GM12878 (cell line): Measurements from ENCODE around the gene SKAP1. TPM values are rescaled to one million over a fixed set of nuclear protein-coding genes. Genes with fewer than 3 reads are reported as not detected.

Source experiments
- ATAC-seq: fragments of 200-7000 bp; cut with Tn5 transposase; 3 replicates; pipeline ENCODE4 v1.9.1; 2020; ENCODE audit warnings: mild to moderate bottlenecking, moderate library complexity
- BruUV-seq: library from RNA; stranded (reverse); fragments of 400-500 nt; replicated peaks from 2 replicates; lab custom pipeline; 2021; lab: Mats Ljungman, UMichigan
- CTCF ChIA-PET: fragments of 300-600 bp; sonication (Branson Sonifier 250); formaldehyde crosslinking; extraction: SDS; loops from one replicate; lab custom pipeline; 2021; ENCODE audit warnings: inconsistent platforms; lab: Yijun Ruan, JAX
- POLR2A ChIA-PET: fragments of 350-600 bp; formaldehyde crosslinking; extraction: SDS; loops from one replicate; lab custom pipeline; 2021; ENCODE audit warnings: inconsistent platforms; lab: Charles Lee
- RAD21 ChIA-PET: fragments of 300-600 bp; sonication (Branson Sonifier 250); formaldehyde crosslinking; loops from one replicate; lab custom pipeline; 2023; ENCODE audit warnings: antibody characterized with exemption; ENCODE audit not compliant: unreplicated experiment; lab: Charles Lee
- SMC1A ChIA-PET: fragments of 300-600 bp; sonication (Branson Sonifier 250); formaldehyde crosslinking; loops from one replicate; lab custom pipeline; 2023; ENCODE audit not compliant: unreplicated experiment, uncharacterized antibody; lab: Charles Lee
- DNase-seq: peaks from one replicate; pipeline ENCODE4 v3.0.0-alpha.2; 2011; ENCODE audit warnings: low read depth, low spot score
- FAIRE-seq: peaks from 3 replicates; lab custom pipeline; 2011; peaks lifted over from hg19 to GRCh38; lab: Jason Lieb, UNC
- H2AFZ ChIP-seq: 2 replicates; pipeline ENCODE4 v1.6.0; 2011; ENCODE audit warnings: low read depth, low read length, control low read depth; ENCODE audit not compliant: control insufficient read depth
- H3K27ac ChIP-seq: 2 replicates; pipeline ENCODE4 v1.5.1; 2011; ENCODE audit warnings: control low read depth; ENCODE audit not compliant: control insufficient read depth, insufficient read depth
- H3K27me3 ChIP-seq, 2 experiments: replicated peaks in 1 of 2; 2 replicates each; pipeline versions ENCODE4 v1.6.0 to v1.6.1; 2011; ENCODE audit warnings: low read length in 1 of 2; ENCODE audit not compliant: control insufficient read depth in 2 of 2, insufficient read depth in 2 of 2
- H3K36me3 ChIP-seq, 2 experiments: 2 replicates each; pipeline ENCODE4 v1.5.1; 2011; ENCODE audit warnings: low read length in 1 of 2; ENCODE audit not compliant: control insufficient read depth in 2 of 2, insufficient read depth in 2 of 2
- H3K4me1 ChIP-seq: 2 replicates; pipeline ENCODE4 v1.6.1; 2011; ENCODE audit warnings: mild to moderate bottlenecking, low read length, moderate library complexity, mixed read lengths; ENCODE audit not compliant: control insufficient read depth, insufficient read depth
- H3K4me2 ChIP-seq: 2 replicates; pipeline ENCODE4 v1.6.0; 2011; ENCODE audit warnings: control low read depth; ENCODE audit not compliant: control insufficient read depth, insufficient read depth
- H3K4me3 ChIP-seq: fragments of 200-600 bp; sonication (generic); 2 replicates; pipeline ENCODE4 v1.5.1; 2016
- H3K79me2 ChIP-seq: 2 replicates; pipeline ENCODE4 v1.6.0; 2011; ENCODE audit warnings: low read length; ENCODE audit not compliant: control insufficient read depth, insufficient read depth
- H3K9ac ChIP-seq: 2 replicates; pipeline ENCODE4 v1.8.0; 2011; ENCODE audit warnings: low read length, control low read depth, mixed read lengths; ENCODE audit not compliant: control insufficient read depth, insufficient read depth
- H3K9me3 ChIP-seq: replicated peaks from 3 replicates; pipeline ENCODE4 v1.5.1; 2011; ENCODE audit warnings: mild to moderate bottlenecking, low read length; ENCODE audit not compliant: control insufficient read depth, insufficient read depth
- H4K20me1 ChIP-seq: 2 replicates; pipeline ENCODE4 v1.6.0; 2011; ENCODE audit not compliant: control insufficient read depth, insufficient read depth
- BHLHE40 ChIP-seq, 2 experiments: fragments of 450-650 bp in 1 of 2; IDR thresholded peaks; 2 replicates each; pipeline ENCODE4 v1.6.1; 2011 to 2017; ENCODE audit warnings: low read depth in 2 of 2, borderline replicate concordance in 1 of 2, improper control_type of control experiment in 1 of 2, low read length in 1 of 2, mild to moderate bottlenecking in 1 of 2
- CBFB ChIP-seq: IDR thresholded peaks from 2 replicates; pipeline ENCODE4 v1.6.1; 2016; ENCODE audit warnings: antibody characterized with exemption, low read depth
- CREM ChIP-seq: IDR thresholded peaks from 2 replicates; pipeline ENCODE4 v1.6.1; 2014; ENCODE audit warnings: antibody characterized with exemption, low read depth
- FOXK2 ChIP-seq: fragments of 450-650 bp; IDR thresholded peaks from 2 replicates; pipeline ENCODE4 v1.6.1; 2017; ENCODE audit warnings: mild to moderate bottlenecking, moderate library complexity
- GABPA ChIP-seq: IDR thresholded peaks from 2 replicates; pipeline ENCODE4 v1.6.1; 2014; ENCODE audit warnings: antibody characterized with exemption, low read depth, mild to moderate bottlenecking, inconsistent platforms
- HDAC2 ChIP-seq: fragments of 200-600 bp; sonication (generic); IDR thresholded peaks from 2 replicates; pipeline ENCODE4 v1.6.1; 2017
- MTA2 ChIP-seq: fragments of 450-650 bp; IDR thresholded peaks from 2 replicates; pipeline ENCODE4 v1.6.1; 2016; ENCODE audit warnings: low read depth, mild to moderate bottlenecking, moderate library complexity
- PAX5 ChIP-seq: IDR thresholded peaks from 2 replicates; pipeline ENCODE4 v1.6.1; 2011; ENCODE audit warnings: low read depth, low read length, borderline replicate concordance
- PML ChIP-seq: IDR thresholded peaks from 2 replicates; pipeline ENCODE4 v1.6.1; 2012; ENCODE audit warnings: low read length, inconsistent platforms
- RELA ChIP-seq: fragments of 450-650 bp; IDR thresholded peaks from 2 replicates; pipeline ENCODE4 v1.8.0; 2014; ENCODE audit warnings: borderline replicate concordance; ENCODE audit not compliant: partially characterized antibody
- RFX5 ChIP-seq: IDR thresholded peaks from 2 replicates; pipeline ENCODE4 v1.6.1; 2011; ENCODE audit warnings: low read depth, low read length, improper control_type of control experiment
- SMAD1 ChIP-seq: fragments of 450-650 bp; IDR thresholded peaks from 2 replicates; pipeline ENCODE4 v1.6.1; 2018; ENCODE audit warnings: mild to moderate bottlenecking, low read depth; ENCODE audit not compliant: partially characterized antibody
- SMARCA5 ChIP-seq: fragments of 450-650 bp; IDR thresholded peaks from 2 replicates; pipeline ENCODE4 v1.6.1; 2017; ENCODE audit warnings: mild to moderate bottlenecking
- YBX1 ChIP-seq: fragments of 450-650 bp; IDR thresholded peaks from 2 replicates; pipeline ENCODE4 v1.6.1; 2016; ENCODE audit warnings: antibody characterized with exemption
- ZNF207 ChIP-seq: fragments of 450-650 bp; IDR thresholded peaks from 2 replicates; pipeline ENCODE4 v1.6.1; 2014; ENCODE audit warnings: antibody characterized with exemption, mild to moderate bottlenecking, borderline replicate concordance
- WGBS: methylation state at CpG from one replicate; pipeline ENCODE4 v1.1.6; 2016; ENCODE audit warnings: low lambda C conversion rate; ENCODE audit not compliant: insufficient replicate concordance, insufficient coverage; ENCODE audit errors: missing lambda C conversion rate; 5-methylcytosine and 5-hydroxymethylcytosine counted together
- in situ Hi-C: fragments of 300-500 bp; cut with MboI; formaldehyde crosslinking; loops from 9 replicates; pipeline ENCODE4 v1.14.3; 2018; ENCODE audit warnings: mixed read lengths
- intact Hi-C: fragments of 100-400 bp; cut with micrococcal nuclease; formaldehyde crosslinking; loops from one replicate; pipeline ENCODE4 v1.14.2; 2022; ENCODE audit not compliant: unreplicated experiment
- polyA plus RNA-seq, 11 experiments: library from polyadenylated mRNA; depleted of rRNA in 4 of 11; unstranded in 6 of 11; stranded (reverse) in 5 of 11; fragments of >200 nt; fragmentation: Nextera tagmentation in 4 of 11; fragmentation: Illumina TruSeq in 1 of 11; extraction: Ambion mirVana in 4 of 11; extraction: Trizol in 1 of 11; gene quantifications; 1 replicate in 1 of 11; 2 replicates in 10 of 11; pipeline versions ENCODE4 v1.2.1 to v1.2.3, GENCODE V29; 2011 to 2016; ENCODE audit warnings: inconsistent platforms in 2 of 11, missing spikeins in 2 of 11, low read depth in 1 of 11
- total RNA-seq, 4 experiments: library from RNA; depleted of rRNA in 3 of 4; stranded (reverse); fragments of >200 nt in 3 of 4; fragmentation: Illumina TruSeq in 1 of 4; extraction: Trizol in 1 of 4; gene quantifications; 2 replicates each; pipeline versions ENCODE4 v1.2.1 to v1.2.3, GENCODE V29; 2013 to 2021

The SKAP1 gene
- total and polyA plus RNA-seq, 10 of the 15 experiments (the other 5 are each of a cell fraction or from before 2014, with no cell fraction given) = 17.1 to 97.6 (median 35.9) TPM

- ChIA-PET POLR2A (no interaction called here), CTCF (interaction anchor here (0.9 to 2.1 kb wide), 7 partner anchors 12 to 457 kb away, joined by 3 to 8 read pairs (median 5); no protein-coding TSS in a partner anchor), RAD21 (interaction anchor here (1.1 kb wide), 1 partner anchor 441 kb away, joined by 4 read pairs; no protein-coding TSS in a partner anchor), SMC1A (interaction anchor here (0.7 kb wide), 1 partner anchor 22 kb away, joined by 3 read pairs; no protein-coding TSS in a partner anchor)
- H3K9me3 ChIP-seq = no peaks in the 10 kb centered on the region
- no peaks in the 10 kb centered on the region for H4K20me1 ChIP-seq
- no peaks in the 10 kb centered on the region for H3K79me2 ChIP-seq
- H3K4me2 ChIP-seq = no peak overlapping the region
- FAIRE-seq = no peak
- no peak for DNase-seq
- no peak overlapping the region for H3K27ac ChIP-seq
- TF ChIP-seq YBX1 (no peak), GABPA (no peak), CBFB (no peak), SMARCA5 (no peak), PML (no peak), RFX5 (no peak), CREM (no peak), MTA2 (no peak), BHLHE40 (IDR thresholded peaks at IDR 0.05; ENCODE audit: borderline replicate concordance in 1 of 2, low read depth in 2 of 2, low read length in 1 of 2) (no peak), HDAC2 (no peak), RELA (no peak), FOXK2 (no peak), SMAD1 (no peak), PAX5 (no peak), ZNF207 (no peak)
- H3K36me3 ChIP-seq = peaks cover 2 to 6% of the 10 kb centered on the region in 2 experiments; a peak in 2 of 4 replicates
- H3K4me1 ChIP-seq = no peaks in the 10 kb centered on the region
- no peak overlapping the region for H3K4me3 ChIP-seq
- intact Hi-C loops (loop anchor here (10.0 kb wide), 1 partner anchor 183 kb away; no protein-coding TSS in a partner anchor), in situ Hi-C loops (no loop called here)
- 79% methylated on average over 4 of the region's 4 CpGs for WGBS
- no peak overlapping the region for H2AFZ ChIP-seq
- BruUV-seq = no TSS peak
- no peaks in the 10 kb centered on the region for H3K27me3 ChIP-seq
- ATAC-seq = no peak
- H3K9ac ChIP-seq = no peak overlapping the region
These were observed 277.7 kb downstream of the SKAP1 start for GRCh38 chr17:48152289-48152688.
